GM19395 (cell line): ENCODE results near the gene TAF11.
"Not testable (repeated sequence)": the region's sequence is repeated elsewhere in the genome, so short reads cannot be mapped to it uniquely, and the experiment has no call there.

Experiments
- ATAC-seq: cut with Tn5 transposase; IDR thresholded peaks from one replicate; pipeline ENCODE4 v1.9.1; 2021; ENCODE audit warnings: mild to moderate bottlenecking, moderate library complexity; ENCODE audit not compliant: unreplicated experiment

TAF11 gene, protein sequence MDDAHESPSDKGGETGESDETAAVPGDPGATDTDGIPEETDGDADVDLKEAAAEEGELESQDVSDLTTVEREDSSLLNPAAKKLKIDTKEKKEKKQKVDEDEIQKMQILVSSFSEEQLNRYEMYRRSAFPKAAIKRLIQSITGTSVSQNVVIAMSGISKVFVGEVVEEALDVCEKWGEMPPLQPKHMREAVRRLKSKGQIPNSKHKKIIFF

DNA sequence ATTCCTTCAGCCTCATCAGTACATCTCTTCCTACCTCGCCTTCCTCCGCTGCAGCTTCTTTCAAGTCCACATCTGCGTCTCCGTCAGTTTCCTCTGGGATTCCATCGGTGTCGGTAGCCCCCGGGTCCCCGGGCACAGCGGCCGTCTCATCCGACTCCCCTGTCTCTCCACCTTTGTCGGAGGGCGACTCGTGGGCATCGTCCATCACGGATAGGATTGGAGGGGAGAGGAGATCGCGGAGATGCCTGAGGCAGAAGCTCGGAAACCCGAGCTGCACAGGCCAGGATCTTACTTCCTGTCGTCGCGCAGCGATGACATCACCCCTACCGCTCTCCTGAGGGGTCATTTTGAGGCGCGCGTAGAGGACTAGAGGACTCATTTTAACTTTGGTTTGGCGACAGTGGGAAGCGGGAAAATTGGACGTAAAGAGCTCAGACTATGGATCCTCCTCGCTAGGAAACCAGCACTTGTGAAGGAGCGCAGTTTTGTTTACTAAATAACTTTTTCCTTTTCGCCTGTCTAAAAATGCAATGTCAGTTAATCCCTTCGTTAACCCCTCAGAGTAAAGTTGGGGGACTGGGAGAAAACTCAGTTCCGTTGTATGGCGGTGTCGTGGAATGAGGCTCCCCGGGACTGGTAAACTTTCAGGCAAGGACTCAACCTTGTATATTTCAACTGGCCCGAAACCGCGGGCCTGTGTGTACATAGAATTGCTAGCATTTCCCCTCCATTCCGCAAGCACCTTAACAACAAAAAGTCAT lies at the start of gene TAF11:
TAF11 (minus strand) TSS at position 290 of the 761 bp plus-strand sequence; CDS start at position 205, 85 bp downstream.
- ATAC-seq, result peak; percentile 81

GRCh38 chr6:34934516-34934915 lies 46.7 kb upstream of the TAF11 start:
- no peak for ATAC-seq

DNA sequence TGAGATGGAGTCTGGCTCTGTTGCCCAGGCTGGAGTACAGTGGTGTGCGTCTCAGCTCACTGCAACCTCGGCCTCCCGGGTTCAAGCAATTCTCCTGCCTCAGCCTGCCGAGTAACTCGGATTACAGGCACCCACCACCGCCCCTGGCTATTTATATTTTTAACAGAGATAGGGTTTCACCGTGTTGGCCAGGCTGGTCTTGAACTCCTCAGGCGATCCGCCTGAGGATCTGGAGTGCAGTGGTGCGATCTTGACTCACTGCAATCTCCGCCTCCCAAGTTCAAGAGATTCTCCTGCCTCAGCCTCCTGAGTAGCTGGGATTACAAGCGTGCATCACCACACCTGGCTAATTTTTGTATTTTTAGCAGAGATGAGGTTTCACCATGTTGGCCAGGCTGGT lies 44.4 kb upstream of the TAF11 start:
- ATAC-seq, result not testable (repeated sequence)

DNA sequence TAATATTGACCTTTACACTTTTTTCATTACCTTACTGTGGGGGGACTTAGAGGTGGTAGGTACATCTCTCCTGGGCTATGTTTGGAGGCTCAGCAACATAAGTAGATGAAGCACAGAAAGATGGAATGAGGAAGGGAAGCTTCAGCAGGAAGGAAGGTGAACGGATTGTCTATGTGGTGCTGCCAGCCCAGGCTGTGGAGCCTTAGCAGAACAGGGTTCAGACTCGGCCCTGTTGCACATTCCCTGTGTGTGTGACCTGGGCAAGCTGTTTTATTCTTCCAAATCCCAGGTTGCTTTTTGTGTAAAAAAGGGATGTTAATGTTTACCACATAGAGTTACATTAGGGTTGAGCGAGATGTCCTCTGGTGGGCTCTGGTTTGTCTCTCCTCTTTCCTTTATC lies 42.4 kb upstream of the TAF11 start:
- no peak for ATAC-seq

GRCh38 chr6:34929241-34929978 lies 41.6 kb upstream of the TAF11 start:
- no peak for ATAC-seq

- ATAC-seq, result no peak
These were observed 40.9 kb upstream of the TAF11 start for GRCh38 chr6:34928695-34929094.

DNA sequence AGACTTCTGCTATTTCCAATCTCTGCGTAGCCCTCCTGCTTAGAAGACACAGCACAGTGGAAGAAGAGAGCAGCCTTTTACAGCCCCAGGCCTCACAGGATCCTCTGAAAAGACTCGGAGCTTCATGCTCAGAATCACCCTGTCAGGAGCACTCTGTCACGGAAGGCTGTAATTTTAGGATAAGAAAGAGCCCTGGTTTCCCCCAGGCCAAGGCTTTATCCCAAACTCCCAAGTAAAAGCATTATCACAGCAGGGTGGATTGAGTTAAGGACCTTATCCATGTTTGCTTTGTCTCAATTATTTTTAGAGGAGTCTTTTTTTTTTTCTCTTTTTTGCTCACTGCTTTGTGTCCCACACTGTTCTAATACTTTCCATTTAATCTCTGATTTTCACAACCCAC lies 40.4 kb upstream of the TAF11 start:
- ATAC-seq, result no peak

DNA sequence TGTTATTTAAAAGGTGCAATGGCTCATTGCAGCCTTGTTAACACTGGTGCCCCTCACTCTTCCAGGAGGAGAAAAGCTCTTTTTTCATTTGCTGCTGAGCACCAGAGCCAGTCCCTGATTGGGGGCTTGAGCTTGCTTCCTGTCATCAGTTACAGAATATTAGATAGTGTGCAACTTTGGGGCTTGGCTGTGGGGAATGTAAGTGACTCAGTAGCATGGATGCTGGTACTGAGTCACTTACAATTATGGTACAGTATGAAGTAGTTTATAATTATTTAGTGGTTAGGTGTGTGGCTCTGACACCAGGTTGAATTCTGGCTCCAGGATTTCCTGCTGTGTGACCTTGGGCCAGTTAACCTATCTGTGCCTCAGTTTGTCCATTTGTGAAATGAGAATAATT lies 38.8 kb upstream of the TAF11 start:
- no peak for ATAC-seq

- no peak for ATAC-seq
These were observed 37.2 kb upstream of the TAF11 start for GRCh38 chr6:34924831-34925625.

DNA sequence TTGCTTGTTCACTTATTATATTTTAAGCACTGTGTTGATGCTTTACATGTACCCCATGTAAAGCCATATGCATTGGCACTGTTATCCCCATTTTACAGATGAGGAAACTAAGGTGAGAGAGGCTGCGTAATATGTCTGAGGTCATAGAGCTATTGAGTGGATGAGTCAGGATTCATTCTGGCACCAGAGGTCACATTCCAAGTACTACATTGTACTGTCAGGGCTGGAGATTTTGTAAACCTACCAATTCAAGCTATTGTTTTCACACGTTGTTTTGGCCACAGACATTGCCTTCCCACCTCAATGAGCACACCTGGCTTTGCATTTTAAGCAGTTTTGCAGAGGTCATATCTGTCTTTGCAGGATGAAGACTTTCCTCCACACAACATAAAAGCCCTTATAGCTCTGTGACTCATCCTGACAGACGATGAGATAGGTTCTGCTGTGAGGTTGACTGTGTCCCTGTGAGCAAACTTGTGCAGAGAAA lies 34.4 kb upstream of the TAF11 start:
- ATAC-seq, result no peak

GRCh38 chr6:34920097-34920496 lies 32.3 kb upstream of the TAF11 start:
- ATAC-seq, result no peak

GRCh38 chr6:34919651-34920050 lies 31.8 kb upstream of the TAF11 start:
- ATAC-seq, result no peak

DNA sequence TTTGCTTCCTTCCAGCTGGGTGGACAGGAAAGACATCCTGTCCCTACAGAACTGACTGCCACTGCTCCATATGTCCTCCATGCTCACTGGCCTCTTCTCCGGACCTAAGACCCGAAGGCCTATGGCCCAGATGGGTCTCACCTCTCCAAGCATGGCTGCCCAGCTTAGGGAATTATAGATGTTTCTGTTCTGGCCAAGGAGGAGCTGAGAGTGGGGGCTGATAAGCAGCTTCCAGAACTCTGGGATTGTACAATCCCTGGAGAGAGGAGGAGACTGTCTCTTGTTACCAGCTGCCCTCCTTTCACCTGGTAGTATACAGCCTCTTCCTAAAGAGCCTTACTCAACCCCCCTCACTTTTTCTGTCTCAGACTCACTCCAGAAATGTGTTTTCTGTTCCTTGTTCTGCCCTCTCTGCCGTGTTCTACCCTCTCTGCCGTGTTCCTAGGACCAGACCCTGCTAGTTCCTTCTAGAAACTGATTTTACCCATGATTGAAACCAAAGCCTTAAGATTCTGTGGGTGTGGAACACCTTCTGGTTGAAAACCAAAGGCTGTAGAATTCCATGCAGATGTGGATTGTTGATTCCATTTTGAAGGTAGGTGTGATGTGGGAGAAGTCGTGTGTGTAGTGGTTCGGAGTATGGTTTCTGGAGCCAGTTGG lies 29.9 kb upstream of the TAF11 start:
- ATAC-seq, result no peak

- no peak for ATAC-seq
These were observed 28.6 kb upstream of the TAF11 start for GRCh38 chr6:34916348-34916967.

- no peak for ATAC-seq
These were observed 26.5 kb upstream of the TAF11 start for GRCh38 chr6:34914358-34914757.

GRCh38 chr6:34912715-34913464 lies 25.0 kb upstream of the TAF11 start:
- no peak for ATAC-seq

DNA sequence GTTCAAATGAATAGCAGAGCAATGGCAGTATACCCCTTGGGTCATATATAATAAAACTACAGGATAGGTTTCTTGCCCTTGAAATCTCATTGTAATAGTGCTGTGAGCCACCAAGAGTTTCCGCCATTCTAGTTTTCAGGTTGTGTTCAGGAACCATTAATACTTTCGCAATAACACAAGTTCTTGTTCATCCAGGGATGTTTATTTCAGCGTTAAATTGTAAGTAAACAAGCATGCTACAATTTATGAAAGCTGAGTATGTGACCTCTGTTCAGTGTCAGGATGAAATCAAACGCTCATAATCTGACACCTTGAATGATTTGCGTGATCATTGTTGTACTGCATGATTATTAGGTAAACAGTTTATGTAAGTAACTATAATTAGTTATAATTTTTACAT lies 24.0 kb upstream of the TAF11 start:
- ATAC-seq, result no peak

- ATAC-seq, result no peak
These were observed 21.6 kb upstream of the TAF11 start for GRCh38 chr6:34909320-34909883.

DNA sequence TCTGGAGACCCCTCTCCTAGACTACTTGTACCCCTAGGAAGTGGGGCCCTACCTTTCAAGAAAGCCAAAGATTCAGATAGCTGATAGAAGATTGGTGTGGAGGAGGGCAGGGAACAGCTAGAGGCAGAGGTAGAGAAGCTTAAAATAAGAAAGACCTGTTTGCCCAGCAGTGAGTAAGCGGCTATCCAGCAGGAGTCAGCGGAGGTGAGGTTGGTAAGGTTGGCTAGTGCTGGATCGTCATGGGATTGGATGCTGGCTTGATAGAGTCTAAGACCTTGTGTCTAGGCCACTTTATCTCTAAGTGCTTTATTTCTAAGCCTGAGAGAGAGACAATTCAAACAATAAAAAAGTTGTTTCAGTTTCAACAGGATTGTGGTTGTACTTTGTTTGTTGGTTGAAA lies 20.4 kb upstream of the TAF11 start:
- no peak for ATAC-seq
